Parathyroid adenoma (tissue), 2 donors: ENCODE measurements around the gene TRPM5.

Experiments used
- H2AFZ ChIP-seq: fragments of 300-600 bp; sonication (generic); one replicate; pipeline ENCODE4 v1.7.0; 2017; ENCODE audit warnings: antibody characterized with exemption, mild to moderate bottlenecking
- H3K27ac ChIP-seq: fragments of 300-600 bp; sonication (generic); one replicate; pipeline ENCODE4 v1.7.0; 2017
- H3K27me3 ChIP-seq: fragments of 300-600 bp; sonication (generic); one replicate; pipeline ENCODE4 v1.7.0; 2017; ENCODE audit warnings: low read length; ENCODE audit not compliant: control insufficient read depth, insufficient read depth
- H3K36me3 ChIP-seq: fragments of 300-600 bp; sonication (generic); one replicate; pipeline ENCODE4 v1.7.0; 2017; ENCODE audit warnings: low read length; ENCODE audit not compliant: control insufficient read depth, insufficient read depth
- H3K4me1 ChIP-seq: fragments of 300-600 bp; sonication (generic); one replicate; pipeline ENCODE4 v1.7.0; 2017; ENCODE audit warnings: control low read depth
- H3K4me2 ChIP-seq: fragments of 300-600 bp; sonication (generic); one replicate; pipeline ENCODE4 v1.7.0; 2017; ENCODE audit warnings: low read length
- H3K4me3 ChIP-seq: fragments of 300-600 bp; sonication (generic); one replicate; pipeline ENCODE4 v1.7.0; 2017; ENCODE audit warnings: low read depth, low read length
- H3K79me2 ChIP-seq: fragments of 300-600 bp; sonication (generic); one replicate; pipeline ENCODE4 v1.7.0; 2017; ENCODE audit warnings: control low read depth
- H3K9ac ChIP-seq: fragments of 300-600 bp; sonication (generic); one replicate; pipeline ENCODE4 v1.7.0; 2017; ENCODE audit warnings: mild to moderate bottlenecking
- H3K9me3 ChIP-seq: fragments of 300-600 bp; sonication (generic); one replicate; pipeline ENCODE4 v1.7.0; 2017; ENCODE audit warnings: low read length; ENCODE audit not compliant: control insufficient read depth
- TF ChIP-seq, protein P1 (sequence below): fragments of 300-600 bp; sonication (generic); IDR thresholded peaks from one replicate; pipeline ENCODE4 v1.7.0; 2017; ENCODE audit warnings: antibody characterized with exemption, mild to moderate bottlenecking
- donor health status: primary hyperparathyroidism.

Gene TRPM5

DNA sequence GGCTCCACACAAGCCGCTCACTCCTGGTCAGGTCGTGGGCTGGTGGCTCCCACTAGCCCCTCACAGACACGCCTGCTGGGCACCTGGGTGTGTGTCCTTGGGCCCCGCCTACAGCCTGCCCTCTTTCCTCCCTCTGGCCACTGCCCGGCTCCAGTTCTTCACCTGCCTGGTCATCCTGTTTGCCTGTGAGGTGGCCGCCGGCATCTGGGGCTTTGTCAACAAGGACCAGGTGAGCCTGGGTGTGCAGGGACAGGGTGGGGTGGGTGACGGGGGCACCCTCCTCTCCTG, 49.6 kb downstream of the TRPM5 start:
- H3K36me3 ChIP-seq, result no peaks in the 10 kb centered on the region
- H3K4me1 ChIP-seq, result peaks cover 5% of the 10 kb centered on the region
- TF ChIP-seq, protein P1, sequence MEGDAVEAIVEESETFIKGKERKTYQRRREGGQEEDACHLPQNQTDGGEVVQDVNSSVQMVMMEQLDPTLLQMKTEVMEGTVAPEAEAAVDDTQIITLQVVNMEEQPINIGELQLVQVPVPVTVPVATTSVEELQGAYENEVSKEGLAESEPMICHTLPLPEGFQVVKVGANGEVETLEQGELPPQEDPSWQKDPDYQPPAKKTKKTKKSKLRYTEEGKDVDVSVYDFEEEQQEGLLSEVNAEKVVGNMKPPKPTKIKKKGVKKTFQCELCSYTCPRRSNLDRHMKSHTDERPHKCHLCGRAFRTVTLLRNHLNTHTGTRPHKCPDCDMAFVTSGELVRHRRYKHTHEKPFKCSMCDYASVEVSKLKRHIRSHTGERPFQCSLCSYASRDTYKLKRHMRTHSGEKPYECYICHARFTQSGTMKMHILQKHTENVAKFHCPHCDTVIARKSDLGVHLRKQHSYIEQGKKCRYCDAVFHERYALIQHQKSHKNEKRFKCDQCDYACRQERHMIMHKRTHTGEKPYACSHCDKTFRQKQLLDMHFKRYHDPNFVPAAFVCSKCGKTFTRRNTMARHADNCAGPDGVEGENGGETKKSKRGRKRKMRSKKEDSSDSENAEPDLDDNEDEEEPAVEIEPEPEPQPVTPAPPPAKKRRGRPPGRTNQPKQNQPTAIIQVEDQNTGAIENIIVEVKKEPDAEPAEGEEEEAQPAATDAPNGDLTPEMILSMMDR, result no peak

More for the DNA sequence above, 49.6 kb downstream of the TRPM5 start:
- Histone ChIP-seq H3K9ac (no peak overlapping the region), H3K9me3 (no peaks in the 10 kb centered on the region), H2AFZ (no peak overlapping the region), H3K27ac (no peak overlapping the region), H3K79me2 (no peaks in the 10 kb centered on the region), H3K4me2 (no peak overlapping the region), H3K4me3 (no peak overlapping the region), H3K27me3 (no peaks in the 10 kb centered on the region)
